Measurements from ENCODE around the gene MYBPC3. TPM values are rescaled to one million over a fixed set of nuclear protein-coding genes. Genes with fewer than 3 reads are reported as not detected.

MYBPC3 gene
- total RNA-seq, 1 experiment from 2014 or later = not detected

- no peaks in the 10 kb centered on the region for H3K9me3 Mint-ChIP-seq (ENCODE audit: low read depth, unreplicated experiment)
- TF ChIP-seq, protein P1, sequence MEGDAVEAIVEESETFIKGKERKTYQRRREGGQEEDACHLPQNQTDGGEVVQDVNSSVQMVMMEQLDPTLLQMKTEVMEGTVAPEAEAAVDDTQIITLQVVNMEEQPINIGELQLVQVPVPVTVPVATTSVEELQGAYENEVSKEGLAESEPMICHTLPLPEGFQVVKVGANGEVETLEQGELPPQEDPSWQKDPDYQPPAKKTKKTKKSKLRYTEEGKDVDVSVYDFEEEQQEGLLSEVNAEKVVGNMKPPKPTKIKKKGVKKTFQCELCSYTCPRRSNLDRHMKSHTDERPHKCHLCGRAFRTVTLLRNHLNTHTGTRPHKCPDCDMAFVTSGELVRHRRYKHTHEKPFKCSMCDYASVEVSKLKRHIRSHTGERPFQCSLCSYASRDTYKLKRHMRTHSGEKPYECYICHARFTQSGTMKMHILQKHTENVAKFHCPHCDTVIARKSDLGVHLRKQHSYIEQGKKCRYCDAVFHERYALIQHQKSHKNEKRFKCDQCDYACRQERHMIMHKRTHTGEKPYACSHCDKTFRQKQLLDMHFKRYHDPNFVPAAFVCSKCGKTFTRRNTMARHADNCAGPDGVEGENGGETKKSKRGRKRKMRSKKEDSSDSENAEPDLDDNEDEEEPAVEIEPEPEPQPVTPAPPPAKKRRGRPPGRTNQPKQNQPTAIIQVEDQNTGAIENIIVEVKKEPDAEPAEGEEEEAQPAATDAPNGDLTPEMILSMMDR (IDR thresholded peaks at IDR 0.05; ENCODE audit: unreplicated experiment) = no peak
- DNase-seq = no peak
- no peaks in the 10 kb centered on the region for H3K36me3 Mint-ChIP-seq (ENCODE audit: insufficient read depth, unreplicated experiment)
- no peak overlapping the region for H3K27ac Mint-ChIP-seq (ENCODE audit: unreplicated experiment)
- CTCF ChIA-PET = interaction anchor here (0.7 kb wide), 1 partner anchor 42 kb away, joined by 4 read pairs; no protein-coding TSS in a partner anchor
- no TSS peak for BruUV-seq (replicated peaks)
- intact Hi-C loops (cut with micrococcal nuclease; ENCODE audit: unreplicated experiment) = loop anchor here (5.0 to 10.0 kb wide), 2 partner anchors 102 to 179 kb away; partner anchors contain the start of genes ARFGAP2 and NR1H3
- no peaks in the 10 kb centered on the region for H3K27me3 Mint-ChIP-seq (ENCODE audit: unreplicated experiment)
- H3K4me1 Mint-ChIP-seq (ENCODE audit: low read depth, unreplicated experiment) = no peaks in the 10 kb centered on the region
- H3K4me3 Mint-ChIP-seq (ENCODE audit: low read depth, unreplicated experiment) = no peak overlapping the region
Observed at GRCh38 chr11:47356129-47356997, 3.9 kb upstream of the MYBPC3 start.

DNA sequence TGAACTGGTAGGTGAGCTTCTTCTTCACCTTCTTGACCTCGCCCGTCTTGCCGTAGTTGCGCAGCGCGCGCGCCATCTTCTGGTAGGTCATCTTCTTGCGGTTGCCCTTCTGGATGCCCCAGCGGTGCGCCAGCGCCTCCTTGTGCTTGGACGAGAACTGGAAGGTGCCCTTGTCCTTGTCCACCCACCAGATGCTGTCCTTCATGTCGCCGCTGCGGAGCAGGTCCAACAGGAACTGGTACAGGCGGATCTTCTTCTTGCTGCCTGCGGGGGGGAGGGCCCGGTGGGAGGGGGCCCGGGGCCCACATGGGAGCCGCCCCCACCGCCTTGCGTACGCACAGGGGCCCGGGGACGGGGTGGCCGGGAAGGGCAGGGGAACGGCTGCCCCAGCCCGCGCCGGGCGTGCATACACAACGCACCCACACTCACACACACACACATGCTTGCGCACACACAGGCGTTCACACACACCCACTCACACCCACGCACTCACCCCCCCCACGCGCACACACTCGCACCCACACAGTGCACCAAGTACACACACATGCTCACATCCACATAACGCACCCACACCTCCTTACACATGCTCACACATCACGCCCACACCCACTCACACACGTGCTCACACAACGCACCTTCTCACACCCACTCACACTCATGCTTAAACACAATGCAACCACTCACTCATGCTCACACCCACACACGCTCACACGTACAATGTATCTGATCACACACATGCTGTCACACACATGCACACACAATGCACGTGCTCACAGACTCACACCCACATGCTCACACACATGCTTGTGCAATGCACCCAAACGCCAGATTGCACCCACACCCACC, 3.0 kb upstream of the MYBPC3 start:
- H3K36me3 Mint-ChIP-seq (ENCODE audit: insufficient read depth, unreplicated experiment) = no peaks in the 10 kb centered on the region
- no peak overlapping the region for H3K27ac Mint-ChIP-seq (ENCODE audit: unreplicated experiment)
- no peak overlapping the region for H3K4me3 Mint-ChIP-seq (ENCODE audit: low read depth, unreplicated experiment)
- CTCF ChIA-PET = interaction anchor here (0.6 to 1.1 kb wide), 6 partner anchors 75 to 202 kb away, joined by 3 to 10 read pairs (median 4); partner anchors contain the start of gene NR1H3
- TF ChIP-seq, protein P1 (IDR thresholded peaks at IDR 0.05; ENCODE audit: unreplicated experiment) = peak; percentile 97
- peak; percentile 96 for DNase-seq
- no peaks in the 10 kb centered on the region for H3K9me3 Mint-ChIP-seq (ENCODE audit: low read depth, unreplicated experiment)
- H3K27me3 Mint-ChIP-seq (ENCODE audit: unreplicated experiment) = no peaks in the 10 kb centered on the region
- no peaks in the 10 kb centered on the region for H3K4me1 Mint-ChIP-seq (ENCODE audit: low read depth, unreplicated experiment)
- intact Hi-C loops (cut with micrococcal nuclease; ENCODE audit: unreplicated experiment) = loop anchor here (5.0 to 10.0 kb wide), 2 partner anchors 101 to 178 kb away; partner anchors contain the start of genes ARFGAP2 and NR1H3
- no TSS peak for BruUV-seq (replicated peaks)

DNA sequence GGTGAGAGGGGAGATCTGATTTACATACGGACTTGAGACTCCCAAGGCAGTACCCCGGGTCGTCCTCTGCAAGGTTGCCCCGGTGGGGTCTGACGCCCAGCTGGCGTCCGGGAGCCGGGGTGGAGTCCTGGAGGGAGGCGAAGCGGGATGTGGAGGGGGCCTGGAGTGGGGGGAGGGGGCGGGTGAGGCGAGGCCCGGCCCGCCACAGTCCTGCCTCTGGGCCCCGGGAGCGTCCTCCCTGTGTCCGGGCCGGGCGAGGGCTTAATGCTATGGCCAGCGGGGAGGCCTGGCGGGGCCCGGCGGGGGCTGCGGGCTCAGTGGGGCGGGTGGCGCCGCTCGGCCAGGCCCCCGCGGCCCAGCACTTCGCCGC, 2.4 kb upstream of the MYBPC3 start:
- BruUV-seq (replicated peaks) = no TSS peak
- no peak overlapping the region for H3K4me3 Mint-ChIP-seq (ENCODE audit: low read depth, unreplicated experiment)
- intact Hi-C loops (cut with micrococcal nuclease; ENCODE audit: unreplicated experiment) = loop anchor here (5.0 to 10.0 kb wide), 2 partner anchors 100 to 178 kb away; partner anchors contain the start of genes ARFGAP2 and NR1H3
- H3K9me3 Mint-ChIP-seq (ENCODE audit: low read depth, unreplicated experiment) = no peaks in the 10 kb centered on the region
- no peaks in the 10 kb centered on the region for H3K36me3 Mint-ChIP-seq (ENCODE audit: insufficient read depth, unreplicated experiment)
- no peaks in the 10 kb centered on the region for H3K4me1 Mint-ChIP-seq (ENCODE audit: low read depth, unreplicated experiment)
- CTCF ChIA-PET = interaction anchor here (0.6 to 1.1 kb wide), 6 partner anchors 74 to 202 kb away, joined by 3 to 10 read pairs (median 4); partner anchors contain the start of gene NR1H3
- TF ChIP-seq, protein P1 (IDR thresholded peaks at IDR 0.05; ENCODE audit: unreplicated experiment) = no peak
- H3K27me3 Mint-ChIP-seq (ENCODE audit: unreplicated experiment) = no peaks in the 10 kb centered on the region
- no peak for DNase-seq
- no peak overlapping the region for H3K27ac Mint-ChIP-seq (ENCODE audit: unreplicated experiment)

Data from Calu3 (cell line).